Activated gamma-delta T cell treated with anti-CD3 and anti-CD28 coated beads, Interleukin-2, amount 50 U/mL, for 16 hours (primary cell): ENCODE measurements around the gene TMEM72.

Source experiments
- DNase-seq: peaks from one replicate; pipeline ENCODE4 v3.0.0-alpha.2; 2020; ENCODE audit warnings: low read depth

The TMEM72 gene

GRCh38 chr10:44890696-44891563 lies 20.2 kb upstream of the TMEM72 start:
- DNase-seq = no peak

DNA sequence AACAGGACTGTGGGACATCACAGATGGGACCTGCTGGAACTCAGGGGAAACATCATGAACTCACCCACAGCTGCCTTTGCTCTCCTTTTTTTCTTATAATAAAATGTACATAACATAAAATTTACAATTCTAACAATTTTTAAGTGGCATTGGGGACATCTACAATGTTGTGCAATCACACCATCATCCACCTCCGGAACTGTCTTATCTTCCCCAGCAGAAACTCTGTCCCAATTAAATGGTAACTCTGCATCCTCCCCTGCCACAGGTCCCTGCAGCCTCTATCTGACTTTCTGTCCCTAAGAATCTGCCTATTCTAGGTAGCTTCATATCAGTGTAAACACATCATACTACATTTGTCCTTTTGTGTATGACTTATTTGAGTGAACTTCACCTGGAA lies 19.4 kb upstream of the TMEM72 start:
- no peak for DNase-seq

- no peak for DNase-seq
These were observed 17.3 kb upstream of the TMEM72 start for GRCh38 chr10:44893604-44894468.

DNA sequence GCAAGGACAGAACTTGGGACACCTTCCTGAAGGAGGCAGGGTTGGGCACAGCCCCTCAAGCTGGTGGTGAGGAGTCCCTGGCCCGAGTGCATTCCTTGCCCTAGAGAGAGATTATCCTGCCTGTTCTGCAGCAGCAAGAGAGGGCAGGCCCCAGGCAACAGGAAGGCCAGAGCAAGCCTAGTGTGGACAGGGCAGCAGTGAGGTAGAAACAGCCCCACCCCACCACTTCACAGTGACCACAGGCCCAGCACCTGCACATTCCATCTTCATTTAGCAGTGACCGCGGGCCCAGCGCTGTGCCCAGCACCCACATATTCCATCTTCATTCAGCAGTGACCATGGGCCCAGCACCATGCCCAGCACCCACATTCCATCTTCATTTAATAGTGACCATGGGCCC lies 16.4 kb upstream of the TMEM72 start:
- DNase-seq = no peak

DNA sequence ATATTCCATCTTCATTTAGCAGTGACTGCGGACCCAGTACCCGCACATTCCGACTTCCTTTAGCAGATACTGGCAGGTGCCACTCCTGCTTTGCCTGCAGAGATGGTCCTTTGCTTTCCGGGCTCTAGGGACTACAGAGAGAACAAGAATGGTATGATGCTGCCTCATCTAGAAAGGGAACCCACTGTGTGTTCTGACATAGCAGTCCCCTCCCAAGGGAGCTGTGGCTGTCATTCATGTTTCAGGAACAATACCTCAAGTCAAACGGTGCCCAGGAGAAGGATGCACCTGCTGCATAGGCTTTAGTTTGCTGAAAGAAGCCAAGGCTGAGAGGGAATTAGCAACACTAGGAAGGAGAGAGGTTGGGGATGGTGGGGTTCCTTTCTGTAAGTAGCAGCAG lies 15.9 kb upstream of the TMEM72 start:
- no peak for DNase-seq

DNA sequence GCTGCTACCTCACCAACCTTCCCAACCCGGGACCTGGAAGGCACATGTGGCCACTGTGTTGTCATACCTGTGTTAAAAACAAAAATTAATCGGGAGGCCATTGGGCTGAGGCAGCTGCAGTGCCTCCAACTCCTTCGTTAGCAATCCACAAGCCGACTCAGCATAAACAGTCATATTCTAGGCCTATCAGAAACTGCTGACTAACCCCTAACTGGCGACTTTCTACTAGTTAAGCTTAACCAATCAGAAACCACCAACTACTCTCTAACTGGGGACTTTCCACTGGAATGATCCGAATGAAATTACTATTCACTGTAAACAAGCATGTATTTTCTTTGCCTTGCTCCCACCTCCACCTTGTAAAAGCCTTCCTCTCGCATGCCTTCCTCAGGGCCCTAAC lies 14.1 kb upstream of the TMEM72 start:
- no peak for DNase-seq

- no peak for DNase-seq
These were observed 12.5 kb upstream of the TMEM72 start for GRCh38 chr10:44898665-44899064.

DNA sequence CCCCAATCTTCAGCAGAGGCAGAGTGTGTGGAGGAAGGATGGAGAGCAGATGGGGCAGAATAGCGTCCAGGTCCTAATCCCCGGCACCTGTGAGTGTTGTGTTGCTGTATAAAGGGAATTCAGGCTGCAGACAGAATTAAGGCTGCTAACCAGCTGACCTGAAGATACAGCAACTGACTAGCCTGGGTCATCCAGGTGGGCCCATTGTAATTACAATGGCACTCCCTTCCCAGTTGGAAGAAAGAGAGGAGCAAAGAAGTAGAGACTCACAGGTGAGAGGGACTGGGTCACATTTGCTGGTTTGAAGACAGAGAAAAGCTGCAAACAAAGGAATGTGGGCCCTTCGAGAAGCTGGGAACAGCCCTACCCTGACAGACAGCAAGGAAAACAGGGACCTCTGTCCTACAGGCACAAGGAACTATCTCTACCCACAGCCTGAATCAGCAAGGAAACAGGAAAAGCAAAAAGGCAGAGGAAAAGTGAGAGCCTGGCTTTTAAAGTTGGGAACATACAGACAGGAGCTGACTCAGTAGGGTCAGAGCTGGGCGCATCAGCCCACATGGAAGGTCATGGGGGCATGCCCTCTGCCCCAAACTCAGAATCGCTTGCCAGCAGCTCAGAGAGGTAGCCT lies 11.6 kb upstream of the TMEM72 start:
- no peak for DNase-seq

- no peak for DNase-seq
These were observed 8.1 kb upstream of the TMEM72 start for GRCh38 chr10:44902941-44903545.

DNA sequence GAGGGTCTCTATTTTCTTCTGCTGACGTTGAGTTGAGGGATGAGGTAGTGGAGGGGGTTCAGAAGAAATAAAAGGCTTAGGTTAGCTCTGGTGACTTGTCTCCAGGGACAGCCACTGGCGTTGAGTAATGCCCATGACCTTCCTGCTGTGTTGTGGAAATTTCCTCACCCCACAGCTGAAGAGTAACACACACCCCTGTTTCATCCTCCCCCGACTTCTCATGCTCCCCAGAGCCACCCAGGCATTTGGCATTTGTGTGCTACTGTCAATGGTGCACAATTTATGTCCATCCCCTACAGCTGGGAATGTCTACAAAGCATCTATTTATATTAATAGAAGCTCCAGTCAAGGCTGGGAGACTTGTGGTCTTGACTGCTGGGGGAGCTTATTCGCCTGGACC lies 4.7 kb upstream of the TMEM72 start:
- DNase-seq = no peak

GRCh38 chr10:44907556-44907955 lies 3.6 kb upstream of the TMEM72 start:
- no peak for DNase-seq

DNA sequence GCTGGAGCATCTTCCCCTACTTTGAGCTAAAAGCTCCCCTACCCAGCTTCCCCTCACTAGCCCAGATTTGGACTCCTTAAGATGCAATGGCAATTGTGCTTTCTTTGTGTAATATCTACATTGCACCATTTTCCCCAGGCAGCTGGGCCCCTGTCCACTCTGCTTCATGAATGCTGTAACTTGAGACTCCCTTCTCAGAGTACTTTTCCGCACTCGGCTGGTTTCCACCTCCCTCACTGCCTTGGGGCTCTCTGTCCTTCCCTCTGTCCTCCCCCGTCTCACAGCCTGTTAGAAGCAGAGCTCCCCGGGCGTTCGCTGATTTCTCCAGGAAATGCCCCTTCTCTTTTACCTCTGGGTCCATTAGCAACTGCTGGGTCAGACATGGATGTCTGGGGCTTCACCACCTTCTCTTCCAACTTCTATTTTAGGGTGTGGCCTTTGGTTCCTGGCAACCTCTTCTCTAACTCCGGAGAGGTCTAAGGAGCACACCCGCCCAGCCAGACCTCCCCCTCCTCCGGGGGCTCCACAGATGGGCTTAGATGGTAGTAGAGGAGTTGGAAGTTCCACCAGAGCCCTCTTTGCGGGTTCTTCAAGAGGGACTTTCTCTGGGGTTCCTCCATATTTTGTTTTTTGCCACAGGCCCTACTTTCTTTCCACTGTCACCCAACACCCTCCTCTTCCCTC lies 2.9 kb upstream of the TMEM72 start:
- no peak for DNase-seq

DNA sequence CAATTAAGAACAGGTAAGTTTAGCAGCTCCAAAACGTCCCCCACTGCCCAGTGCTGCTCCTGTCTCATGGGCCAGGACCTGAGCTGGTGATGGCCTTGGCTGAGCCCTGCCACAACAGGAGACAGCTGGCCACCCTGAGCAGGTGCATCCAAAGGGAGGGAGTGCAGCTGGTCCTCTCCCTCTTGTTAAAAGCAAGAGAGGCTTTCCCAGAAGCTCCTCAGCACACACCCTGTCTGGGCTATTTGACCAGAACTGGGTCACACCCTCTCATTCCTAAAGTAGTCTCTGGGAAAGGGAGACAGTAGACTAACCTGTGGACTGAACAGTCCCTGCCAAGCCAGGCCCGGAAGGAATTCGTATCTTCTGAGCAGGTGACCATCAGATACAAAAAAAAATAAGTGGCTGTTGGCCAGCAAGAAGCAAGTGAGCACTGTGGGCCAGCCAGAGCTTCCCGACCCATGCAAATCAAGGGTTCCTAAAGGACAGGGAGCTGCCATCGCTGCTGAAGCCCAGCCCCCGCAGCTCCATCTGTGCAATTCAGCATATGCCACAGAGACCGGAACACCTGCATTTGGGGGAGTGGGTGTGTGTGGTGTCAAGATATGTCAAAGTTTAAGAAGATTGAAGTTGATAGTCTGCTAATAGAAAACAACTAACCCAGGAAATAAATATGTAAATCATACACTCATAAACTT lies 2.1 kb upstream of the TMEM72 start:
- no peak for DNase-seq

DNA sequence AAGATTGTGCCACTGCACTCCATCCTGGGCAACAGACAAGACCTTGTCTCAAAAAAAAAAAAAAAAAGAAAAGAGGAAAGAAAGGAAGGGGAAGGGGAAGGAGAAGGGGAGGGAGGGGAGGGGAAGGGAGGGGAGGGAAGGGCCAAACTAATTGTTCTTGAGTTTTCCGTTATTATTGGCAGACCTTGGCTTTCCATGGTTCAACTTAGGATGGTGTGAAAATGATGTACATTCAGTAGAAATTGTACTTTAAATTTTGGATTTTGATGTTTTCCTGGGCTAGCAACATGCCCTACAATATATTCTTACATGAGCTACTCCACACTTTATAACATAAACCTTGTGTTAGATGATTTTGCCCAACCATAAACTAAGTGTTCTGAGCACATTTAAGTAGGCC lies 1.2 kb upstream of the TMEM72 start:
- DNase-seq = no peak

DNA sequence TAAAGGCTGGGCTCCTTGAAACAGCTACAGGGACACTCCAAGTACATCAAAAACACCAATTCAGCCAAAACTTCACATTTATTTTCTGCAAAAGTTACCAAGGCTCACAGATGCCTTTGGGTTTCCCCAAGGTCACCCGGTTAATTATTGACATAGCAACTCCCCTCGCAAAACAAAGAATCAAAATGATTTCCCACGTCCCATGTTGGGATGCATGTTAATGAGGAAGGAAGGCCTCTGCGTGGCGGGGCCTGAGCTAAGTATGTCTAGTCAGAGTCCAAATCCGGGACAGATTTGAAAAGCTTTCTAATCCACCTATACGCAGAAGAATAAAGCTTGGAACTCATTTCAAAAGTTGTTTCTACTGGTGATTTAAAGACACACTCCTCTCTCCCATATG lies 535 bp upstream of the TMEM72 start:
- no peak for DNase-seq

DNA sequence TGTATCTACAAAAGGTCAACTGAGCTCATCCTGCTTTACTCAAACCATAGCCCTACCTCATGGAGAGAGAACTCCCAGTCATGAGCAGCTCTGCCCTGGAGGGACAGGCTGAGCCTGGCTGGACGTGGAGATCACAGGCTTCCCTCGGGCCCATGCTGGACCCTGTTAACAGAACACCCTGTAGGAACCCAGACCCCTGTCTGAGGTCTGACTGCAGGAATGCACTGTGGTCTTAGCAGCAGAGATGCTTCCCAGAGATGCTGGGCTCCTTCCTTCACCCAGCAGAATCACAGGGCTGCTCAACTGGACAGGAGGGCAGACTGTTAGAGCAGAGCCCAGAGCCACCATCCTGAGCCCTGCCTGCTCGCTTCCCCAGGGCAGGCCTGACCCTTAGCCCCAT lies 814 bp downstream of the TMEM72 start:
- DNase-seq = no peak

DNA sequence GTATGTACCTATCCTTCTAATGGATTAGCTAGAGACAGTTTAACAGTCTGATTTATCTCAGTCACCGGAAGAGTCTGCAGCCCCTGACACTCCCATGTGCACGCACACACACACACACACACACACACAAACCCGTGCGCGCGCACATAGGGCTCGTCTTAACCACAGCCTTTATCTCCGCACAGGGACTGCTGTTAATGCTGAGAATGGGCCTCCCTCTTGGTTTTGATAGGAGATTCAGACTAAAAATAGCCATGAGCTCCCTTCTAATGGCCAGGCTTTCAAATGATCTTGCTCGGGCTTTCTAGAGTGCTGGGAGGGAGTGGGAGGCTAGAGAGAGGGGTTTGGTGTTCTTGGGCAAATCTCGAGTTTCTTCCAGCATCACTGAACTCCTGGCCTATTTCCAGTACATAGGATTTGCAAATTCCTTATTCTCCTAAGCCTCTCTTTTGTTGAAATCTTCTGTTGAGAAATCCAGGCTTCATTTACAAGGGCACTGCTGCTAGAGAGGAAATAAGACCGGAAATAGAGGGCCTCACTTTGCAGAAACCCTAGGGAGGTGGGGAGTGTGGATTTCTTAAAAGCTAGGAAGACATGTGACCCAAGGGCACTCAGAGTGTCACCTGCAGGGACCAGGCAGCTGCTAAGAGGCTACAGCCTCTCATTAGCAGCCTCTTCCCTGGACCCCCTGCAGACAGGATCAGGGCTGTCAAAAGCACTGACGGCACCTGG lies 2.4 kb downstream of the TMEM72 start:
- peak; percentile 24 for DNase-seq

DNA sequence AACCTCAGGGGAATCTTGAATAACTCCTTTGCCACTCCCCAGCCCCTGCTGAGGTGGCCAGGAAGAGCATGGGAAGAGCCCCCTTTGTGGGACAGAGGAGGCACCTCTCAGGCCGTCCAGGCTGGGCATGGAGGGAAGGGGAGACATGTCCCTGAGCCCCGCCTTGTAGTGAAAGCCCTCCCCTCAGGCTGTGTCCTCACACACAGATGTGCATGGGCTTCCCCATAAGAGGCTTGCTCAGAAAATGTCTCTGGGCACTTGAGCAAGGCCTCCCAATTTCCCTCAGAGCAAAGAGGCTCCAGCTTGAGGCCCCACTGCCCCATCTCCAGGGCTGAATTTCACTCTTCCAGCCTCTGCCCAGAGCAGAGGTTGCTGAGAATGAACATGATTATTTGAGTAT lies 3.8 kb downstream of the TMEM72 start:
- no peak for DNase-seq

GRCh38 chr10:44916429-44916828 lies 5.3 kb downstream of the TMEM72 start:
- DNase-seq = no peak

- DNase-seq = no peak
These were observed 6.7 kb downstream of the TMEM72 start for GRCh38 chr10:44917848-44918247.
